HG03378 (cell line): Measurements from ENCODE around the gene ZNF672.
A peak's percentile ranks its signal among the peaks of the same experiment; 100 is the strongest.
"Not testable (repeated sequence)": the region's sequence is repeated elsewhere in the genome, so short reads cannot be mapped to it uniquely, and the experiment has no call there.

Experiments used
- ATAC-seq: cut with Tn5 transposase; IDR thresholded peaks from one replicate; pipeline ENCODE4 v1.9.1; 2021; ENCODE audit warnings: mild to moderate bottlenecking, moderate library complexity; ENCODE audit not compliant: unreplicated experiment

Gene ZNF672

DNA sequence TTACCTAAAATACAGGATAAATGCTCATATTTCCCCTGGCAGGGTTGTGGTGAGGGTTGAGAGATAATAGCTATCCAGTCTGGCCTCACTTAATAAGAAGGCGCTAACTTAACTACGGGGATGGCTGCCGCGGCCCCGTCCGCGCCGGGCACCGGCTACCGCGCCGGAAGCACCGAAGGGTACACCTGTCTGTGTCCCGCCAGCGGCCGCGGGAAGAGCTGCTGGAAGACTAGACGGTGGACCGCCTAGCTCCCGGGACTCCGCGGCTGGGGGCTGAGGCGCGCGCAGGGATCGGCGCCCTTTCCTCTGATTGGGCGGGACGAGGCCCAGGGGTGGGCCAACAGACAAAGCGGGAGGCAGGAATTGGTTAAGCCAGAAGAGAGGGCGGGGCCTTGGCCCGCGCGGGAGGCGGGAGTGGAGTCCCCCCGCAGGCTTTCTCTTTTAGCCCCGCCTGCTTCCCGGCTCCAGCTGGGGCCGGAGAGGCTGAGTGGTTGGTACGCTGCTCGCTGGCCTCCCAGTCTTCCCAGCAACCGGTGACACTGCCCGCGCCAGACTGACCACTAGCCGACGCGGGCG, at the start of gene ZNF672:
ZNF672 (plus strand) TSS at position 444 of the 576 bp plus-strand sequence. CDS start 9,051 bp downstream, outside the sequence.
- ATAC-seq: peak; percentile 82

DNA sequence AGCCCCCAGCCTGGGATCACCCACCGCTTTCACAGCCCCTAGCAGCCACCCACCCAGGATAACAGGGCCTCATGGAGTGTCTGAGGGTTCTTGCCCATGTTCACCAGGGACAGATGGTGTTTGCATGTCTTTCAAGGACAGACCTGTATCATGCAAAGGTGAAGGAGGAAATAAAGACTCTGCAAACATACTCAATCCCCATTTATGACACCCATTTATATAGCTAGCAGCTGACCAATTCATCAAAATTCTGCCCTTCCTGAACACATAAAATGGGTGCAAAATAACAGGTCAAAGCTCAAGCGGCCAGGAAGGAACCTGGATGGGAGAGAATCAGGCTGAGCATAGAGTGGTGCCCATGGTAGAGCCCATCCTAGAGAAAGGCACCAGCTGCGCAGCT, 49.7 kb upstream of the ZNF672 start:
- ATAC-seq: no peak

DNA sequence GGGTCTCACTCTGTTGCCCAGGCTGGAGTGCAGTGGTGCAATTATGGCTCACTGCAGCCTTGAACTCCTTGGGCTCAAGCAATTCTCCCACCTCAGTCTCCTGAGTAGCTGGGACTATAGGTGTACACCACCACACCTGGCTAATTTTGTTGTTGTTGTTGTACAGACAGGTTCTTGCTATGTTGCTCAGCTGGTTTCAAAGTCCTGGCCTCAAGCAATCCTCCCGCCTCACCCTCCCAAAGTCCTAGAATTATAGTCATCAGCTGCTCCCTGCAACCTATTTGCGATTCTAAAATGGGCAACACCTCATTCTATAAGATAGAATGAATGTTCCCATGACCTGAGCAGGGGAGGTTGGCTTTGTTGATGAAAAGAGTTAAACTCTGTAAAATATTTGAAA, 48.7 kb upstream of the ZNF672 start:
- not testable (repeated sequence) for ATAC-seq

DNA sequence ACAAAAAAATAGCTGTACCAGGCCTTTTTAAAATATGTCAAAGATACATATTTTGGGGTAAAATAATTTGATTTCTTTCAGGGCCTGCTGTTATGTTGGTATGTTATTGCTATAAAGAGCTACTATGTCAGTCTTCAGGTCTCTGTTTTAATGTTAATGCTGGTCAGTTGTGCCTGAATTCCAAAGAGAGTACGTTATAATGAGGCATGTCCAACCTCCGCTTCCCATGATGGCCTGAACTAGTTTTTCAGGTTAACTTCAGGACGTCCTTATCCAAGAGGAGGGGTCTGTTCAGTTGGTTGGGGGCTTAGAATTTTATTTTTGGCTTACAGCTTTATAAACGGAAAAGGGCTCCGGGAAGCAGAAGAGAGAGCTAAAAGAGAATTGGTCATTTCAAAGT, 47.6 kb upstream of the ZNF672 start:
- no peak for ATAC-seq

DNA sequence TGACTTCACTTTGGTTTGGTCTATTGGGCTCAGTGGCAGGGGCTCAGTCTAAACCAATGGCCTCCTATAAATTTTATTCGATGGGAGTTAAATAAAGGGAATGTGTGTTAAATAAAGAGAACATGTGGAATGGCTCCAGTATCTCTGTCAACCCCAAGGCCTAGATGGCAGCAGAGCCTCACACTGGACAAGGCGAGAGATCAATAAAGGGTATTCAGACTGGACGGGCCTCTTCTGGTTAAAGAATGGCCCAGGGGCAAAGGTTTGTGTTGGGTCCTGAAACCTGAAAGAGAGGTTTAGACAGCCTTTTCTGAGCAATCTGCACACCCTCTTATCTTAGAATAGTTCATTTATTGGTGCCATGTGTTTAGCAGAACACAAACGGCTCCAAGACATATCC, 47.0 kb upstream of the ZNF672 start:
- no peak for ATAC-seq

DNA sequence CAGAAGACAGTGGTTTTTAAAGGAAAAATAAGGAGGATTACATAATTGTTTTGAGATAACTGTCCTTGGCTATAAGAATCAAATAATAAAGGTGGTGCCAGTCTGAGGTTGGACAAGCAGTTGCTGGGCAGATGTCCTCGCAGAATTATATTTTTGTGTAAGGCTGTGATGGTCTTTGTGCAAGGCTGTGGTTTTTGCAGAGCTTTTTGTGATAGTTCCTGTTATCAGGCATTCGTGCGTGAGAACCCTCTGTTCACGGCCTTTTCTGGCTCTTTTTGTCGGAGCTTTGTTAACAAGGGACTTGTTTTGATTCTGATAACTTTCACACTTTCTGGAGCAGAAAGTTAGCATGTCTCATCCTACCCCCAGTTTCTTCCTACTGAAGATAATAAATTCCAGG, 45.7 kb upstream of the ZNF672 start:
- ATAC-seq: no peak

DNA sequence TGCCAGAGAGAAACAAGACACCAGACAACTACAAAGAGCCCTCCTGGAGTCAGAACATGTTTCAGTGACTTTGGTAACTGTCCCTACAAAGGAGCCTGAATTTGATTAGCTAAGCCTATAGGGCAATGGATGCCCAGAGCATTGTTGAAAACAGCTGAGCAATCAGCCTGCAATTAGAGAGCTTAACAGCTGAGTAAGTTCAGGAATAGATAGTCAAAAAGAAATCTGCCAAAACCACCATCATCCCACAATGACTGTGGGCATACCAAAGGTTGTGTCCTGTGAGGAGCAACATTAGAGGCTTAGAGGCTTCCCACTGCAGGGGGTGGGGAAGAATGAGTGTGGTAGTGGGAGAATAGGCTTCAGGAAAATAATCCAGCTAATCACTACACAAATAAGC, 44.4 kb upstream of the ZNF672 start:
- ATAC-seq: peak; percentile 96

DNA sequence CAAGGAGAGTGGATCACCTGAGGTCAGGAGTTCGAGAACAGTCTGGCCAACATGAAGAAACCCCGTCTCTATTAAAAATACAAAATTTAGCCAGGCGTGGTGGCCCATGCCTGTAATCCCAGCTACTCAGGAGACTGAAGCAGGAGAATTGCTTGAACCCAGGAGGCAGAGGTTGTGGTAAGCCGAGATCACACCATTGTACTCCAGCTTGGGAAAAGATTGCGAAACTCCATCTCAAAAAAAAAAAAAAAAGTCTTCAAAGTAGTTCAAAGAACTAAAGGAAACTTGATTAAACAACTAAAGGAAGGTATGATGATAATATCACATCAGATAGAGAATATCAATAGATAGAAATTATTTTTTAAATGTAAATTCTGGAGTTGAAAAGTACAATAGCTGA, 43.4 kb upstream of the ZNF672 start:
- not testable (repeated sequence) for ATAC-seq

DNA sequence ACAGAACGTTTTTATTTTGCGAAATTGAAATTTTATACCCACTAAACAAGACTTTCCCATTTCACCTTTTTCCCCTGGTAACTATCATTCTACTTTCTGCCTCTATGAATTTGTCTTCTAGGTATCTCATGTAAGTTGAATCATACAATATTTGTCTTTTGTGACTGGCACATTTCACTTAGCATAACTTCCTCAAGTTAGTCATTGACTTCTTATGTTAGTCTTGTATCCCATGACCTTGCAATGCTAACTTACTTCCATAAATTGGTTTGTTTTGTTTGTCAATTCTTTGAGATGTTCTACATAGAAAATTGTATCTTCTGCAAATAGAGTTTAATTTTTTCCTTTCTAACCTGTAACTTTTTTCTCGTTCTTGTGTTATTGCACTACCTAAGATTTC, 39.2 kb upstream of the ZNF672 start:
- no peak for ATAC-seq

DNA sequence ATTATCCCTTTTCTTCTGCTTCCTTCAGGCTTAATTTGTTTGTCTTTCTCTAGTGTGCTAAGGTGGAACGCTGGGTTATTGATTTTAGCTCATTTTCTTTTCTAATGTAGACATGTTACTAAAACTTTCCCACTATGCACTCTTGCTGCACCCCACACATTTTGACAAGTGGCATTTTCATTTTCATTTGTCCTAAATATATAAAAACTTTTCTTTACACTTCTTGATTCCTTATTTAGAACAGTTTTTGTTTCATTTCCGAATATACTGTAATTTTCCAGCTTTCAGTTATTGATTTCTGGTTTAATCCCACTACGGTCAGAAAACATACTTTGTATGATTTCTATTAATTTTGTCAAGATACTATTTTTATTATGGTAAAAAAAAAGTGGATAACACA, 37.6 kb upstream of the ZNF672 start:
- peak; percentile 42 for ATAC-seq

DNA sequence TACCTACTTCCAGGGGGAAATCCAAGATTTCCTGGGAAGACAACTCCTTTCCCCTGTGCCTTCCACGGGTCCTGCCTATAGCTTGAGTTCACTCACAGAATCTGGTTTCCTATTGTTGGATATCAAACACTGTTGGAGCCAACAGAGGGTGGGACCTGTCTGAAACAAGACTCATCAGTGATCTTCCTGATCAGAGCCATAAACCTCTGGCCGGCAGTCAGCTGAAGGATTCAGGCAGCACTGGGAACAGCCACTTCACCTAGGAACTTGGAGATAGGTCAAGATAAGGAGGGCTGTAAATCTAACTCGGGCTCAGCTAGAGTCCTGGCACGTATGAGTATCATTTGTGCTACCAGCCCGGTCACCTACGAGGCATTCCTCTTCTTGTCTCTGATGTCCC, 35.6 kb upstream of the ZNF672 start:
- ATAC-seq: no peak

DNA sequence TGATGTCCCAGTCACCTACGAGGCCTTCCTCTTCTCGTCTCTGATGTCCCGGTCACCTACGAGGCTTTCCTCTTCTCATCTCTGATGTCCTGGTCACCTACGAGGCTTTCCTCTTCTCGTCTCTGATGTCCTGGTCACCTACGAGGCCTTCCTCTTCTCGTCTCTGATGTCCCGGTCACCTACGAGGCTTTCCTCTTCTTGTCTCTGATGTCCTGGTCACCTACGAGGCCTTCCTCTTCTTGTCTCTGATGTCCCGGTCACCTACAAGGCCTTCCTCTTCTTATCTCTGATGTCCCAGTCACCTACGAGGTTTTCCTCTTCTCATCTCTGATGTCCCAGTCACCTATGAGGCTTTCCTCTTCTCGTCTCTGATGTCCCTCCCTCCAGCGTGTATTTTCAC, 34.5 kb upstream of the ZNF672 start:
- not testable (repeated sequence) for ATAC-seq

DNA sequence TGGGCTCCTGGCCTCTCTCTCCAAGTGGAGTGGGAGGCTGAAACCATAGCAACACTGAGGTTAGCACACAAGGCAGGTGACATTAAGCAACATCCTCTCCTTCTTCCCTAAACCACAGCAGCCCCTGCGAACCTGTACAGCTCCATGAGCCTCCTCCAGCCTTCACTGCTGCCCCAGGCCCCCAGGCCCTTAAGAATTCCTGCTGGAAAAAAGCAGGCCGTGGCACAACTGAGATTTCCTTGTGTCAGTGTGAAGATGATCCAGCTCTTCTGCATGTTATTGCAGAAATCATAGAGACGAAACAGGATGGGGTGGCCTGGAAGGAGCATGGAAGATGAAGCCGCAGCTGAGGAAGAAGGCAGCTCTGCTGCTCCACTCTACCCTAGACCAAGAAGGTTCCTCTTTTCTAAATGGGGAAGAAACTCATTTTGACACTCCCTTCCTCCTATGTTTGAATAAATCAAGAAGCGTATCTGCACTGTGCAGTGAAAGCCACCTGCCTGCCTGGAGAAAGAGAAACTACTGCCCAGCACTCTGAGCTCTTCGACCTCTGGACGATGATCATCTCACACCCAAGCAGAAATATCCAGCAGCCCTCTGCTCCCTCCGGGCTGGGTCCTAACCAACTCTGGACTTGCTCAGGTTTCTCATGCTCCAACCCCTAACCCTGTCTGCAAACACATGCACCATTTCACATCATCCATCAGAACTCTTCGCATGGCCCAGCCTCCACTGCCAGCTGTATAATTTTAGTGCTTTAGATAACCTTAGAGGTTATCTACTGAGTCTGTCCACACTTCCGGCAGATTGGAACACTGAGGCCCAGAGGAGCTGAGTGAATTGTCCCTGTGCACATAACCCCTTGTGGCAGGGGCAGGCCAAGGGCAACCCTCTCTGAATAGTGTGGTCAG, 33.0 kb upstream of the ZNF672 start:
- peak; percentile 90 for ATAC-seq

DNA sequence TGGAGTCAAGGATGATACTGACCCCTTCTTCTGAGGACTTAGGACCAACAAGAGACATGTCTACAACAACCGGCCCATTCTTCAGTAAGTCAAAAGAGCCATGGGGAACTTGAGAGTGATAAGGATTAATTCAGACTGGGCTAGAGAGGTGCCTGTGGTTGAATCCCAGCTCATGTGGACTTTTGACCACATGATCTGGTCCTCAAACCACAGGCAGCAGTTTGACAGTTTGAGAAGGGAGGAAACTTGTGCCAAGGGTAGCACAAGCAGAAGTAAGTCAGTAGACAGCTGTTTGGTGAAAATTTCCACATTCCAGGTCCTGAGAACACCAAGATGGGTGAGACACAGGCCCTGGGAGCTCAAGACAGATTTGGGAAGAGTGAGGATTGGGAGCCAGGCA, 32.1 kb upstream of the ZNF672 start:
- no peak for ATAC-seq

DNA sequence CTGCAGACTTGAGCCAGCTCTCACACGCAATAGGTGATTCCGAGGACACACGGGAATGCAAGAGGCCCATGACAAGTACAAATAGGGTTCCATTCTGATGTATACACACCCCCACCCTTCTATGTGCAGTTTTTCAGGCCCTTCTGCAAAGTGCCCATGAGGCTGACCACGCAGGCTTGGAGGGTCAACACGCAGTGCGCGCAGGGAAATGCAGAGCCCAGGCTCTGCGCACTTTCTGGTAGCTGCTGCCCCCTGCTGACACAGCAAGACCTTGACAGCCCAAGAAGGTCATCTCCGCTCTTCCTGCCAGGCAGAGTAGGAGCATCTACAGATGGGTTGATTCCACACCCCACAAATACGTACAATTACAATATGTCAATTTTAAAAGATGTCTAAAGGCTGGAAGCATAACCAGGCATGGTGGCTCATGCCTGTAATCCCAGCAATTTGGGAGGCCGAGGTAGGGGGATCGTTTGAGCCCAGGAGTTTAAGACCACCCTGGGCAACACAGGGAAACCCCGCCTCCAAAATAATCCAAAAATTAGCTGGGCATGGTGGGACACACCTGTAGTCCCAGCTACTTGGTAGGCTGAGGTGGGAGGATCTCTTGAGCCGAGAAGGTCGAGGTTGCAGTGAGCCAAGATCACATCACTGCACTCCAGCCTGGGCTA, 30.8 kb upstream of the ZNF672 start:
- ATAC-seq: peak; percentile 55

DNA sequence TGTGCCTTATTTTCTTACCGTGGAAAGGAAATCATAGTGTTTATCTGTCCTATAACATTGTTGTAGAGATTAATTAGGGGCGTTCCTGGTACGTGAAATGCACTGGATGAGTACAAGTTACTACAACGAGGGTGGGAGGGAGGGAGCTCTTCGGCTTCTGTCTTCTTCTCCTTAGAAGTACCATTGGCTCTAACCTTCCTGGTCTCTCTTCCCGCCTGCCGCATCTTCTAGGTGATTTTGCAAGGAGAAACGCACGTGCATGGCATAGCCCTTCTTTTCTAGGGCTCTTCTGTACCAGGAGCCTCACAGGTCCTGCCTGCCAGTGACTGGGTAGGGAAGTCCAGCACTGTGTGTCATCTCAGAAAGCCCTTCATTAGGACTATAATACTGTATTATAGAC, 29.1 kb upstream of the ZNF672 start:
- no peak for ATAC-seq

DNA sequence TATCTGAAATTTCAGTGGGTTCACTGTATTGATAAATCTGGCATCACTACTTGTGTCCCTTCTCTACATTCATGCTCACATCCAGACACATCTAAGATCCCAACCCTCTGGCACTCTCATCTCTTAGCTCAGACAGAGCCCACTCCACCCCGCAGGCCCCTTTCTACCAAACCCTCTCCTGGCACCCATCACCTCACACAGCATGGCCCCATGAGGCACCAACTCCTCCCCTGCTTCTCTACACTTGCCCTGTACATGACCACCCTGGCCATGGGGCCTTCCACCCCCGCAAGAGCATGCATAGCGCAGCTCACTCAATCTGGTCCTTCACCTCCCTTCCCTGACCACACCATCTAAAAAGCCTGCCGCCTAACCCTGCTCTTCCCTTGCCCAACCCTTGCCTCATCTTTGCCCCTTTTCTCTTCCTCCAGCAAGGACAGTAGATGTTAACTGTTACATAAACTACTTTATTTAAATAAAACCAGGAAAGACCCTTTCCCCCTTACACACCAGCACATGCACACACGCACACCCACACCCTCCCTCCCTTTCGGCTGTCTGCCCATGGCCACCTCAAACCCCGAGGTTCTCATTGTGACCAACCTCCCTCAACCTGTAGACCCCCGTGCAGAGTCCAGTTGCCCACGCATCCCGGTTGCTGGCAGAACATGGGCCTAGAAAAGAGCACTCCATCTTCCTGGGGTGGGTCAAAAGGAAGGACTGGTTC, 27.9 kb upstream of the ZNF672 start:
- ATAC-seq: no peak

DNA sequence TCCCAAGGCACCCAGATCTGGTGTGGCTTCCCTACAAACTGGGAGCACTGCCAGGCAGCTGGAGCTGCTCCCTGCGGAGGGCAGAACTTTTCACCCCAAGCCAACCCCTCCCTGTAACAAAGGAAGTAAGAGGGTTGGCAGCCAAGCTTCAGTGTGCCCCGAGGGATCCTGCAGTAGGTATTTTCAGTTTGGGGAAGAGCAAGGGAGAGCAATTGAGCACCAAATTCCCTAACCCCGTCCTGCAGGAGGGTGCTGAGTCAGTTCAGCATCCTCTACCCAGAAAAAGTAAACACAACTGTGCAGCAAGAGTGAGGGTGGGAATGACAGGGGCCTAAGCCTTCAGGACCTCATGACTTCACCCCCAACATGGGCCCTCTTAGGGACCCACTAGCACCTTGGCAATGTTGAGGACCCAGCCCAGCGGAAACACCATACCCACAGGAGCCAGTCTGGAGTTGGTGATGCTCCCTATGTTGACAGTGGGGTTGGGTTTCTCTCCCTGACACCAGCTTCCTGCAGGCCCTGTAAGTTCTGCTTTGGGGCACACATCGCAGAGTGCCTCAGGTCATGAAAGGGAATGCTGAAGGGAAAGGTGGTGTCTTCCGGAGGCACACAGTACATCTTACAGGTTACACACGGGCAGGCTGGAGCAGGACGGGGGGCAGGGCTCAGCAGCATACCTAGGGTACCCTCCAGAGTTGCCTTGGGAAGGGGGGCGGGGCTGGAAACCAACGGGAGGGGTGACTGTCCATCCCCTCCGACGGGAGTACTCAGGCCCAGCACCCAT, 27.1 kb upstream of the ZNF672 start:
- ATAC-seq: no peak

DNA sequence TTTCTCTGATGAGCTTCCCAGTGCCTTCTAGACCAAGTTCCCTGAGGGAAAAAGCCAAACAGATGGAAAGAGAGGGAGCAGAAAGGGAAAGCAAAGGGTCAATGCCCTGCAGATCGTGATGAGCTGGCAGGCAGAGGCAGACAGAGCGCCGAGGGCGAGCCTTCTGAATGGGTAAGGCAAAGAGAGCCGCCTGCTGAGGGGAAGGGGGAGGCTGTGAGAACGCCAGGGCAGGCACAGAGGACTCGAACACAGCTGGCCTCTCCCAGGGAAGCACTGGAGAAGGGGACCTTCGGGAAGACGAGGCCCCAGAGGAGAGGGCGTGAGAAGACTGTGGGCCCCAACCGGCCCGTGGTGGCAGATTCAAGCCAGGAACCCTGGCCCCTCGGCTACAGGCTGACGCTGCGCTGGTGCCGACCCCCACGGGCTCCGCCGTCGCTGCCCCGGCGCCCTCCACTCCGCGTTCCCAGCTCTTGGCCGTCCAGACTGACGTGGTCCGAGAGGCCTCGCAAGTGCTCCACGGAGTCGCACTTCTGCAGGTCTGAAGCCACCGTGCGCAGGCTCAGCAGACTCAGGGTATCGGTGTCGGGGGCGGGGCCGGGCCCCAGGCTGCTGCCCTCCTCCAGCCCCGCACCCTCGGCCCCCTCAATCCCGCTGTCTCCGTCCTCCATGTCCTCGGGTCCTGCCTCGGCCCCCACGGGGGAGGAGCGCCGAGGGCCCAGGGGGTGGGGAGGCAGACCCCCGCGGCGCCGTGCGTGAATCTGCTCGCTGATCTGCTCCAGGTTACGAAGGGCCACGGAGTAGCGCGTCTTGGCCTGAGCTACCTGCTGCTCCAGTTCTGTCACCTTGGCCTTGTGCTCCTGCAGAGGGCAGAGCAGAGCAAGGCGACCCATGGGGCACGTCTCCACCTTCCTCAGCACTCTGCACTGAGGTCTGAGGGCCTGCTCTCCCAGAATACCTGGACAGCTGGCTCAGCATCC, 26.2 kb upstream of the ZNF672 start:
- no peak for ATAC-seq
